Measurements from ENCODE around the gene CALCOCO1.
"Not testable (repeated sequence)": the region's sequence is repeated elsewhere in the genome, so short reads cannot be mapped to it uniquely, and the experiment has no call there.

The CALCOCO1 gene

DNA sequence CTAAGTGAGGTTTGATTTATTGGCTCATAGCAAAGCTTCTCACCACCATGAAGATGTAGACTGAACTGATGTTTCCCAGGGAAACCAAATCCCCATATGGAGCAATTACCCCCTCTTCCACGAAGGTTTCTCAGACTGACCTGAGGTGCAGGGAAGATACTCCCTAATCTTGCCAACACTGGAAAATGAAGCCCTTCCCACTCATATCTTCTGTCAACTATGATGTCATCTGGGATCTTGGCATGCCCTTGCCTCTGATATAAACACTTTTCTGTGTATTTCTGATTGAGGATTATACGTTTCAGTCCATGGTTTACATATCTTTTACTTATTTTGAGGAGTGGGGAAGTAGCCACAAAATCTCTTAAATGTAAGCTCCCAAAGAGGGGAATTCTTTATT is 38.6 kb upstream of the CALCOCO1 start:
- DNase-seq (ENCODE audit: low read depth) = no peak
- TF ChIP-seq, protein P1, sequence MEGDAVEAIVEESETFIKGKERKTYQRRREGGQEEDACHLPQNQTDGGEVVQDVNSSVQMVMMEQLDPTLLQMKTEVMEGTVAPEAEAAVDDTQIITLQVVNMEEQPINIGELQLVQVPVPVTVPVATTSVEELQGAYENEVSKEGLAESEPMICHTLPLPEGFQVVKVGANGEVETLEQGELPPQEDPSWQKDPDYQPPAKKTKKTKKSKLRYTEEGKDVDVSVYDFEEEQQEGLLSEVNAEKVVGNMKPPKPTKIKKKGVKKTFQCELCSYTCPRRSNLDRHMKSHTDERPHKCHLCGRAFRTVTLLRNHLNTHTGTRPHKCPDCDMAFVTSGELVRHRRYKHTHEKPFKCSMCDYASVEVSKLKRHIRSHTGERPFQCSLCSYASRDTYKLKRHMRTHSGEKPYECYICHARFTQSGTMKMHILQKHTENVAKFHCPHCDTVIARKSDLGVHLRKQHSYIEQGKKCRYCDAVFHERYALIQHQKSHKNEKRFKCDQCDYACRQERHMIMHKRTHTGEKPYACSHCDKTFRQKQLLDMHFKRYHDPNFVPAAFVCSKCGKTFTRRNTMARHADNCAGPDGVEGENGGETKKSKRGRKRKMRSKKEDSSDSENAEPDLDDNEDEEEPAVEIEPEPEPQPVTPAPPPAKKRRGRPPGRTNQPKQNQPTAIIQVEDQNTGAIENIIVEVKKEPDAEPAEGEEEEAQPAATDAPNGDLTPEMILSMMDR (IDR thresholded peaks at IDR 0.05; ENCODE audit: insufficient read depth, low read depth, low read length, missing control alignments) = no peak
- no peak overlapping the region for H3K4me3 ChIP-seq (ENCODE audit: low read depth, low read length)

DNA sequence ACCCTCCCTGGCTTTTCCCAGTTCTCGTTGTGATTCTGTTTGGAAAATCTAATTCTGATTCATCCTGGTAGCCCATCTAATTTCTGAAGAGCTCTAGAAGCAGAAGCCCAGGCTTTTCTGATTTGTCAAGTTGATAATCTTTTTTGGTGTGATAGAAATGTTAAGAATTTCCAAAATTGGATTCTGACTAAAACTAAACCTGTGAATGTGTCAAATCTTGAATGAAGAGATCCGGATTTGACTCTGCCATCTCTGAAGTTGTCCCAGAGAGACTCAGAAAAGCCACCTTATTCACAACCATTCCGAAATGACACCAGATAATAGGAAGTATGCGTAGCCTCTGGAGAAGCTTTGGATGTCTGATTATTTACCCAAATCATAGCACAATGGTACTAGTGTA is 37.4 kb upstream of the CALCOCO1 start:
- no peak overlapping the region for H3K4me3 ChIP-seq (ENCODE audit: low read depth, low read length)
- no peak for DNase-seq (ENCODE audit: low read depth)
- TF ChIP-seq, protein P1 (IDR thresholded peaks at IDR 0.05; ENCODE audit: insufficient read depth, low read depth, low read length, missing control alignments) = no peak

DNA sequence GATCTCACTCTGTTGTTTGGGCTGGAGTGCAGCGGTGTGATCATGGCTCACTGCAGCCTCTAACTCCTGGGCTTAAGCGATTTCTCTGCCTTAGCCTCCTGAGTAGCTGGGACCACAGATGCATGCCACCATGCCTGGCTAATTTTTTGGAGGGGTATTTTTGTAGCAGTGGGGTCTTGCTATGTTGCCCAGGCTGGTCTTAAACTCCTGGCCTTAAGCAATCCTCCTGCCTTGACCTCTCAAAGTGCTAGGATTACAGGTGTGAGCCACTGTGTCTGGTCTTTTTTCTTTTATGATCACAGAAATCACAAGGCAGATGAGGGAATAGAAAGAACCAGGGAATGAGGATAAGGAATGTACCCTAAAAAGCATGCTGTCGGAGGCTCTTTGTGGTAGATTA is 35.5 kb upstream of the CALCOCO1 start:
- not testable (repeated sequence) for DNase-seq (ENCODE audit: low read depth); H3K4me3 ChIP-seq (ENCODE audit: low read depth, low read length)

DNA sequence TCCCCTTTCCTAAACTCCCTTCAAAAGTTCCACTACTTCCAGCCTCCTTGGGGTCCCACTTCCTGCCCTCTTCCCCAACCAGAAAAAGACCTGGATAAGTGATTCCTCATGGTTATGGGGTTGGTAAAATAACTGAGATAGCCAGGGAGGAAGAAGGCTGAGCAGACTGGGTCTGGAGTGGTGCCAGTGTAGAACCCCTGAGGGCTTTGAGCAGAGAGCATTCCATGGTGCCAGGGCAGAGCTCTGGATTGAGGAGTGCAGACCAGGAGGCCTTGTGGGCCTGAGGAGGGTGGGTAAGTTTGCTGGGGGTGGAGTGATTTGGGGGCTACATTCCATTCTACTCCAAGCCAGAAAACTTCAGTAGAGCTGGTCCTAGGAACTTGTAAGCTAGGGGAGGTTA is 34.1 kb upstream of the CALCOCO1 start:
- DNase-seq (ENCODE audit: low read depth) = no peak
- TF ChIP-seq, protein P1 (IDR thresholded peaks at IDR 0.05; ENCODE audit: insufficient read depth, low read depth, low read length, missing control alignments) = no peak

DNA sequence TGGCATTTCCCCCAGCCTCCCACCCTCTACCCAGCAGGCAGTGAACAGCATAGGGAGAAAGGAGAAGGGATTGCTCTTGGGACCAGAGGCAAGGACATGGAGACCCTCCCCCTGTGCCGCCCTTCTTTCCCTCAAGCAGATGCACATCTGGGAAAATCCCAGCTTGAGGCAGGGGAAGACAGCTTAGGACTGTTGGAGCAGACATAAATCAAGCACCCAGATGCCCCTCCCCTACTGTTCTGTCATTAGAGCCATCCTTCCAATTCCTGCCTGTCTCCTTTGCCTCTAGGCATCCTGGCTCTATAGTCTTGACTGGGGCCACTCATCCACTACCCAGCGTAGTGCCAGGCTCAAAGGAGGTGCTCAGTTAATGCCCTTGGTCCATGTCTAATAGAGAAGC is 32.0 kb upstream of the CALCOCO1 start:
- TF ChIP-seq, protein P1 (IDR thresholded peaks at IDR 0.05; ENCODE audit: insufficient read depth, low read depth, low read length, missing control alignments) = no peak
- DNase-seq (ENCODE audit: low read depth) = no peak
- H3K4me3 ChIP-seq (ENCODE audit: low read depth, low read length) = no peak overlapping the region

More for the DNA sequence above, 34.1 kb upstream of the CALCOCO1 start:
- H3K4me3 ChIP-seq (ENCODE audit: low read depth, low read length) = no peak overlapping the region

DNA sequence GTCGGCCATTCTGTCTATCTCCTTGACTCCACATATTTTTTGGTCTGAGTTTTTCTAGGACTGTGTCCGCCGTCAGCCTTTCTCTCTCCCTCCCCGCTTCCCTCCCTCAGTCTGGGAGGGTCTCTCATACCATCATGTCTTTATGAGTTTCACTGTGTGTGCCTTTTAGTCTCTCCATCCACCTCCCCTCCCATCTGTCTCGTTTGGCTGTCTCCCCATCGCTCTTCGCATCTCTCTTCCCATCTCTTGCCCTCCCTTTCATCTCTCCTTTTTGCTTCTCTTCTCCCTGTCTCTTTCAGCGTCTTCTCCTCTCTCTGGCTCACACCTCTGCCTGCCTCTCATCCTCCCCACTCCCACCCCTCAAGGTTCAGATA is 31.5 kb upstream of the CALCOCO1 start:
- H3K4me3 ChIP-seq (ENCODE audit: low read depth, low read length) = no peak overlapping the region
- TF ChIP-seq, protein P1 (IDR thresholded peaks at IDR 0.05; ENCODE audit: insufficient read depth, low read depth, low read length, missing control alignments) = no peak
- no peak for DNase-seq (ENCODE audit: low read depth)

DNA sequence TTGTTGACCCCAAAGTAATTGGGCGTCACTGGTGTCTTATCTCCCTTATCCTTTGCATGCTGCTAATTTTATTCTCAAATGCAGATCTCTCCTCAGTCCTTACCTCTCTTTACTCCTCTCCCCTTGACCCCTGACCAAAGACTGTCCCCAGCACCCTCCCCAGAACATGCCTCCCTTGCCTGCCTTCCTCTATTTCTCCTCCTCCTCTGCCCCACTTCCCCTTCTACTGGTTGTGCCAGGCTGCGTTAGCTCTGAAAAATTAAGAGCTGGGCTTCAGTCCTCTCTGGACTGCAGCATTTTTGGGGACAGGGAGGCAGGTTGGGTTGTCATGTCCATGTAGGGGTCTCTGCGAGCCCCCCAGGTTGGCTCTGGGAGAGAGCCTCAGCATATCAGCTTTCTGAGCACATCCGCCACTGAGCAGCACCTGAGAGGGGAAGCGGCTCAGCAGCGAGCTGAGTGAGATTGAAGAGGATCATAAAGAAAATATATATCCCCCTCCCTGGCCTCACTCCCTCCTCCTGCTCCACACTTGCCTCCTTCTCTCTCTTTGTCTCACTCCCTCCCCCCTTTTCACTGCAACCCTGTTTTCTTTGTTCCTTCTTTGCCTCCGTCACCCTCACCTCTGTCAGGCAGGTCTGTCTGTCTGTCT is 31.0 kb upstream of the CALCOCO1 start:
- H3K4me3 ChIP-seq (ENCODE audit: low read depth, low read length) = no peak overlapping the region
- no peak for DNase-seq (ENCODE audit: low read depth)
- TF ChIP-seq, protein P1 (IDR thresholded peaks at IDR 0.05; ENCODE audit: insufficient read depth, low read depth, low read length, missing control alignments) = no peak
